SH-SY5Y (cell line): ENCODE results near the gene PBX3.
A peak's percentile ranks its signal among the peaks of the same experiment; 100 is the strongest.

Source experiments
- GATA2 ChIP-seq: IDR thresholded peaks from 2 replicates; pipeline ENCODE4 v1.6.1; 2011; ENCODE audit warnings: mild to moderate bottlenecking, low read depth, low read length
- GATA3 ChIP-seq: IDR thresholded peaks from 2 replicates; pipeline ENCODE4 v1.6.1; 2011; ENCODE audit warnings: low read depth, mild to moderate bottlenecking, low read length, moderate library complexity

PBX3 gene

DNA sequence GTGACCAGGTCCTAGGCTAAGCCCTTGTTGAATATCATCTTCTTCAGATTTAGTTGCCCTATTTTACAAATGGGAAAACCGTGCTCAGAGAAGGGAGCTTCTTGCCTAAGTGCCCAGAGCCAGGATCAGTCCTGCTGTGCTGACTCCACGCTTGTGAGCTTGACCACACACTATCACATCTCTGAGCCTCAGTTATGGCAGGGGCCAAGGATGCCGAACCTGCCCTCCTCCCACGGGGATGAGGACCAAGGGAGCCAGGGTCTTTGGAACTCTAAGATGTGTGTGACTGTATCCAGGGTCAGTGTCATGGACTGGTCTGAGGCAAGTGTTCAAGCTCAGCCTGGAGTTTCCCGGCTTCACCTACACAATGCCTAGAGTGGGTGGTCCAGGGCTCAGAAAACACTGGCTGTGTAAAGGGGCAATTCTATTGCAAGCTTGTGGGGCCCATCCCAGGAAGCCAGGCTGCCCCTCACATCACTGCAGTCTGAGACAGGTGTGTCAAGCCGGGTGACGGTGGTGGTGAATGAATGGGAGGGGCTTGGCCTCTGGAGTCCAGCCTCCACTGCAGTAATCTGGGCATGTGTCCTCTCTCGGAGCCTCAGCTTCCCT, 235.7 kb downstream of the PBX3 start:
- no peak for TF ChIP-seq GATA3
- no peak for TF ChIP-seq GATA2

DNA sequence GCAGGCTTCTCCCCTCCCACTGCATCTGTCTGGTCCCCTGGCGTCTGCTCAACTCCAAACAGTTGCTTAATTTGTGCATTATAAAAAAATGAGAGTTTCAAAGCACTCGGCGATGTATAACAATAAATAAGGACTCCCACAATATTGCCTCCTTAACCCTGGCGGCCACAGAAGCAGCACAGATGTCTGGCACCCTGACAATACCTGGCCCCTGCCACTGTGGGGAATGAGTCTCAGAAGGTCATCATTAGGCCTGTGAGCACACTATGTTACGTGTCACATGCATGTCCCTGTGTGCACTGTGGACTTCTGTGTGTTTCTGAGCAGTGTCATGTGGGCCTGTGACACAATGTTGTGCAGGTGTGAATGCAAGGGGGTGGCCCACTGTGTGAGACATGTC, 236.5 kb downstream of the PBX3 start:
- no peak for TF ChIP-seq GATA2
- TF ChIP-seq GATA3, result no peak

DNA sequence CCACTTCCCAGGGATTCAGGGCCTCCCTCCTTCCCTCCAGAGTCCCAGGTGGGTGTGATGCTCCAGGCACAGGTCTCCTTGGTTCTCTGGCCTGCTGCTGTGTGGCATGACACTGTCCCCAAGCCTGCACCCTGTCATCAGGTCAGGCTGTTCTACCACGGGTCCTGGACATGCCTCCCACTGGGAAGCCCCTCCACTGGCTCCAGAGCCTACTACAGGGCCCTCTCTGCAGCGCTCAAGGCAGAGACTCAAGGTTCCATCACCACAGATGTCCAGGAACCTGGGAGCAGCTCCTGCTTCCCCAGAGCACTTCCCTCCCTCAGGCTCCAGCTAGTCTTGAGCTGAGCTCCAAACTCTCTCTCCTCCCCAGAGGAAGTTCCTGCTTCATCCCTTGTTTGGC, 237.3 kb downstream of the PBX3 start:
- TF ChIP-seq GATA3 (no peak), GATA2 (no peak)

DNA sequence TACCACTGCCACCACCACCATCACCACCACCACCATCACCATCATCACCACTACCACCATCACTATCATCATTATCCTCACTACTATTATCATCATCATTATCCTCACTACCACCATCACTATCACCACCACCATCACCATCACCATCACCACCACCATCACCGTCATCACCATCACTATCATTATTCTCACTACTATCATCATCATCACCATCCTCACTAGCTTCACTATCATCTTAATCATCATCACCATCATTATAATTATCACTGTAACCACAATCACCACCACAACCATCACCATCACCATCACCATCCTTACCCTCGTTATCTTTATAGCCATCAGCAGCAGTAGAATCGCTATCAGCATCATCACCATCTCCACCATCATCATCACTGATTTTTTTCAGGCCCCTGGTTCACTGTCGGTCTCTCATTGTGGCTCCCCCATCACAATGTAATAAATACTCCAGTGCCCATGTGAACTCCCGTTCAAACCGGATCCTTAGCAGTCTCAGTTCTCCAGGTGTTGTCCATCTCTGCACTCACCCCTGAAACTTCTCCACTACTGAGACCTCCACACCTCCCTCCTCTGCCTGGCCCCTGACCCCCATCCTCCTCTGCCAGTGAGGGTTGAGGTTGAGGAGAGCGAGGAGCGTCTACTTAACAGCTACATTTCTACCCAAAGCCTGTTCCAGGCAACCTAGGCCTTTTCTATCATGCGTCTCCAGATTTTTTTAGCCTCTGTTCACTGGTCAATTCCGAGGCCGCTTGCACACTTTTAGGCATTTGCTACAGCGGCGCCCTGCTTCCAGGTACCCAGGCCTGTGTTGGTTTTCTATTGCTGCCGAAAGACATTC, 238.2 kb downstream of the PBX3 start:
- TF ChIP-seq GATA3, result no peak
- TF ChIP-seq GATA2, result no peak; the same call in 1 of the 2 replicates

DNA sequence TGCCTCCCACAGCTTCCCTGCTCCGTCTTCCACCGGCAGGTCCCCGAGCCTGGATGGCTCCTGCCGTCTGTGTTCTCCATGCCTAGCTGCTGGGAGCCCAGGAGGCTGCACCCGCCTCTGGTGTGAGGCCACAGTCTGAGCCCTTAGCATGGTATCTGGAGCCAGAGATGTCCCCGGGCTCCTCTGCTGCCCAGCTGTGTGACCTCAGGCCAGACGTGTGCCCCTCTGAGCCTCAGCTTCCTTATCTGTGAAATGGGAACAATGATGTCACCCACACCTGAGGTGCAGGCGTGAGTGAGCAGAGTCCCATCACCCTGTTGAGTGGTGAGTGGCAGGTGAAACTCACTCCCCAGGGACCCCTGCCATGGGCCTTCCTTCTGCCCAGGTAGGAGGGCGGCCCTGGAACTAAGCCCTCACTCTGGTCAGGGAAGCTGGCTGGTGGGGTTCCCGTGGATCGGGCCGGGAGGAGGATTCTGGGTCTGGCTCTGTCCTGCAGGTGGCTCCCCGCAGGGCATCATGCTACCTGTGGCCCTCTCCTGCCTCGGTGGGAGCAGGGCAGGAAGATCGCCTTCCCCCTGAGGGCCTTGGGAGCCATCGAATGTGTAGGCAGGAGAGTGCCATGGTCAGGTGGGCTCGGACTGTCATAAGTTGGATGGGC, 239.0 kb downstream of the PBX3 start:
- TF ChIP-seq GATA3 (no peak), GATA2 (no peak)

DNA sequence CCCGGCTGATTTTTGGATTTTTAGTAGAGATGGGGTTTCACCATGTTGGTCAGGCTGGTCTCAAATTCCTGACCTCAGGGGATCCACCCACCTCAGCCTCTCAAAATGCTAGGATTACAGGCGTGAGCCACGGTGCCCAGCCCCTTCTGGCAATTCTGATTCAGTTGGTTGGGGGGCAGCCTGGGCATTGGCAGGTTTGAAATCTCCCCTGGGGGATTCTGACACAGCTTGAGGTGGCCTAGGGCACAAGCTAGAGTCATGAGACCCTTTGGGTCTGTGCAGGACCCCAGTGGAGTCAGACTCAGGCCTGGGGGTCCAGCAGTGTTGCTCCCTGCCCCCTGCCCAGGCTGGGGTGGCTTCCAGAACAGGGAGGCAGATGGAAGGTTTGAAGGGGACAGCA, 239.8 kb downstream of the PBX3 start:
- TF ChIP-seq GATA2 (no peak), GATA3 (no peak)

DNA sequence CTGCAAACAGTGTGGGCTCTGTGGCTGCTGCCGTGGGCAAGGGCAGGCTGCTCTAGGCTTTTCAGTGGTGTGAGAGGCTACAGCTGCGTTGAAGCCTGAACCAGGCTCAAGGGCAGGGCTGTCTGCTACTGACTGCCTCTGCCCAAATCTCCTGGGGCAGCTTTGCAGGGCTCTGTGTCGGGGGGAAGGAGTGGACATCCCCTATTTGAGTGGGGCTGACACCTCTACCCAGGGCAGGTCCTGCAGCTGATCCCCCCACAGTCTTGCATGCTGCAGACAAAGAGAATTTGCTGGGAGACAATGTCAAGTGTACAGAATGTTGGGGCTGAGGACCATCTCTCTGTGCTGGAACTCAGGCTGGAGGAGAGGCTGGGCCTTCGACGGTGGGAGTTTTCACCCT, 240.2 kb downstream of the PBX3 start:
- TF ChIP-seq GATA3 (no peak), GATA2 (no peak)

DNA sequence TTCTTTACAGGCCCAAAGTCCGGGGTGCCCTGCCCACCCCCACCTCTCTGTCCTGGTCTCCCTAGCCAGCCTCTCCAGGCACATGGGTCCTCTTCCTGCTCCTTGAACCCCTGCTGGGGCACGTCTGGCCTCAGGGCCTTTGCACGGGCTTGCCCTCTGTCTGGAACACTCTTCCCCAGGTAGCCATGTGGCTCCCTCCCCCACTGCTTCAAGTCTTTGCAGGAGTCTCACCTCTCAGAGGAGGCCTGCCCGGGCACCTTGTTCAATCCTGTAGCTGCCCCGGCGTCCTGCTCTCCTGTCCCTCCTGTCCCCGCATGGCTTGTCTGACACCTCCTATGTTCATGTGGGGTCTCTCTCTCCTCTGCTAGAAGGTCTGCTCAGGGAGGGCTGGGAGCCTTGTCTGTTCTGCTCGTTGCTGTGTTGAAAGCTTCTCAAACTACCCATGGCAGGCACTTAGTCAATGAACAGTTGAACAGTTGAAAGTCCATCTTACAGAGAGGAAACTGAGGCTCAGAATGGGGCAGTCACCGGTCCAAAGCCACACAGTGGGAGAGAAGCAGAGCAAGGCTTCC, 241.4 kb downstream of the PBX3 start:
- no peak for TF ChIP-seq GATA2
- TF ChIP-seq GATA3, result no peak

DNA sequence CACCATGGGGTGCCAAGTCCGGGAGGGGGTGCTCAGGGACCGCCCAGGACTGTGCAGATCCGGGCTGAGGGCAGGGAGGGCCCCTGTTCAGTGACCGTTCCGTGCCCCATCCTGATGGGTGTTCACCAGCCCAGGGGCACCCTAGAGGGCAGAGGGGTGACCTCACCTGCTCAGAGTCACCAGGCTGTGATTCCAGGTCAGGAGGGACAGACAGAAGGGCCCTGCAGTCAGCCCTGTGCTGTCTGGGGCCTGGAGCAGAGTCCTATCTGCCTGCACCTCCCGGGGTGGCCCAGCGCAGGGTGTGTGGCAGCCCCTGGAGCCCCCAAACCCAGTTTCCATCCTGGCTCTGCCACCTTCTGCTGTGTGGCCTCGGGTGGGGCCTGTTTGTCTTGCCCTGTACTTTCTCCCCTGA, 241.9 kb downstream of the PBX3 start:
- TF ChIP-seq GATA2 (no peak), GATA3 (no peak)

DNA sequence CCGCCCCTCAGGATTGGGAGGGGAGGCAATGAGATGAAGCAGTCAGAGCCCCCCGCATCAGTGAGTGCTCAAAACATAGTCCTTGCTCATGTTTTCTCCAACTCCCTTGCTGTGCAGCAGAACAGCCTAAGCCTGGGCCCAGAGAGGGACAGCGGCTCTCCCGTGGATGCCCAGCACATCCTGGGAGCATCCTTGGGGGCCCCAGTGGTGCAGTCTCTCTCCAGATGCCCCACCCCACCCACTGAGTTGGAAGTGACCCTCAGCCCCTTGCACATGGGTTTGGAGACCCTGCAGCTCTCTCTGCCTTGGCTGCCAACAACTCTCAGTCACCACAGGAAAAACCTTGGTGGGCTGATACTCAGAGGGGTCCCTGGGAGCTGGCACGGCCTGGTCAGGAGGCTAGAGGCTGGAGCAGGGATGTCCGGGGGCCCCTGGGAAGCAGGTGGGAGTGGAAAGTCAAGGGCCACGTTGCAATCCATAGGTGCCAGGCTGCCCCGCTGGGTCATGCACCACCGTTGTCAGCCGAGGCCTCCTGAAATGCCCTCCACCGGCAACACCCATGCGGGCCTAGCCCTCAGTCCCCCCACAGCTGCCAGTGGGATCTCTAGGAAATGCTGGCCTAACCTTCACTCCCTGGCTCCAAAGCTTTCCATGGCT, 242.5 kb downstream of the PBX3 start:
- TF ChIP-seq GATA3 (no peak), GATA2 (no peak)

DNA sequence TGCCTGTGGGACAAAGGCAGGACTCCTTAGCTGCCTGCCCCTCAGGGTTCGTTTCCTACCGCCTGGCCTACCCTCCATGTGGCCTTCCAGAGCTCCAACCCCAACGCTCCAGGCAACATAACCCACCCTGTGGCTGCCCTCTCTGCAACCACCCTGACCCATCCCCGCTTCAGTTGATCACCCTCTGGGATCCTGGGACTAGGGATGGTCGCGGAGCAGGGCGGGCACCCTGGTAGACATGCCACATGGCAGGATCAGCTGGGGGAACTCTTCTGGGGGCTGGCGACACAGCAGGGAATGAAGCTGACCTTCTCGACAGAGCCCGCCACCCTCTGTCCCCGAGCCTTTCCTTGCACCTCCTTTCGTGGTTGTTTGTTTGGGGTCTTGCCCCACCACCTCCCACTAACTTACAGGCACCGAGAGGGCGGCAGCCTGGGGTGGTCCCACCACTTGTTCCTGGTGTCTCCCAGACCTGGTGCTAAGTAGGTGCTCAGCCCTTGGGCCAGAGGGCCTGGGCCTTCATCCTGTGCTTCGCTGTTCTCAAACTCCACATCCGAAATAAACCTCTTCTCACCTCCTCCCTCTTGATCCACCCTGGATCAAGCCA, 243.1 kb downstream of the PBX3 start:
- TF ChIP-seq GATA2 (no peak), GATA3 (no peak)

DNA sequence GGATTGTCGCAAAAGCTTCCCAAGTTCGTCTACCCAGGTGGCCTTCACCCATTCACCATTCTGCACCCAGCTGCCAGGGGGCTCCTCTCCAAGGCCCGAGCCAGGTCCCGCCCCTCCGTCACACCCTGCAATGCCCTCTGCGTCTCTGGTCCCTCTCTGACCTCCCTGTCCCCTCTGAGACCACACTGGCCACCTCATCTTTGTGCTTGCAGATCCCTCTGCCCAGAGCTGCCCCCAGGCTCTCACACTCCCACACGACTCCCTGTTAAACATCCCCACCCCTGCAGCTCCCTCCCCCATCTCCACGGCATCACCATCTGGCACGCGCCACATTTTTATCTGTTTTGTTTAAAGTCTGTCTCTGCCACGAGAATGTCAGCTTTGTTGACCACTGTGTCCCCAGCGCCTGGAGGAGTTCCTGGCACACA, 243.6 kb downstream of the PBX3 start:
- no peak for TF ChIP-seq GATA3
- peak; percentile 72; the same call in 1 of the 2 replicates for TF ChIP-seq GATA2

DNA sequence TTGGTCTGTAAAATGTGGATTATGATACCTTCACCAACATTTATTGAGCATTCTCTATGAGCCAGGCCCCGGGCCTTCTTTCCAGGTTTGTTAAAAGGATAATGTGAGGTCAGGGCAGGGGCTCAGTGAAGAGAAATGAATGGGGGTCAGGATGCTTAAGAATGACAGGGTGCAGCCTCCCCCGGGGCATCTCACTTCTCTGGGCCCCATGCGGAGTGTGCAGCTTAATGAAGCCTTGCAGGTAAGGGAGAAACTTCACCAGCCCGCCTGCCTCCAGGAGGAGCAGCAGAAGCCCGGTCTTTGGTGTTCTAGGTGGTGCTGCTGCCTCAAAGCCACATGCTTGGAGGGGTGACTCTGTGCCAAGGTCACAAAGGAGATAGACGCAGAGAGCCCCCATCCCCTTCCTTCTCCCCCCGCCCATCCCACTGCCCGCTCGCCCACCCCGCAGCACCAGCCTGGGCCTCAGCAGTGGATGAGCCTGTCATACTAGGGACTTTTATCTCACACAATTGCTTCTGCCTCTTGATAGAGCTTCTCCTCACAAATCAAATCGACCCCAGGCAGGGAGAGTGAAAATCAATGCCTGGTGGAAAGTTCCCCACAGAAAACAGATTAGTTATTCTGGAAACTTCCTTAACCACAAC, 244.8 kb downstream of the PBX3 start:
- TF ChIP-seq GATA3, result no peak
- TF ChIP-seq GATA2, result no peak
